ENCODE measurements around the gene ALAD.

The ALAD gene

DNA sequence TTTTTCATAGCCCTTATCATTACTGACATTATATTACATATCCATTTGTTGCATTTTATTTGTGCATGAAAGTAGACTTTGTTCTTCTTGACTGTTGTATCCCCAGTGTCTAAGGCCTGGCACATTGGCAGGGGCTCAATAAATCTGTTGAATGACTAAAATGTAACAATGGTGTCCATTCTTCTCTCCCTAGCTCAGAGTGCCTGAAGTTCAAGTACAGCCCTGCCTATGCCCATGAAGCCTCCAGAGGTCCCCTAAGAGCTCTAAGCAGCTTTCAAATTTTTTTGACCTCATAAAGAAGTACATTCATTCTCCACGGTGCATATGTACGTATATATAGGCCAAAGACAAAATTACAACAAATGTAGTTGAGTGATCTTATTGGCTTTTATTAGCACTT is 55.9 kb downstream of the ALAD start:
- DNase-seq: no peak

DNA sequence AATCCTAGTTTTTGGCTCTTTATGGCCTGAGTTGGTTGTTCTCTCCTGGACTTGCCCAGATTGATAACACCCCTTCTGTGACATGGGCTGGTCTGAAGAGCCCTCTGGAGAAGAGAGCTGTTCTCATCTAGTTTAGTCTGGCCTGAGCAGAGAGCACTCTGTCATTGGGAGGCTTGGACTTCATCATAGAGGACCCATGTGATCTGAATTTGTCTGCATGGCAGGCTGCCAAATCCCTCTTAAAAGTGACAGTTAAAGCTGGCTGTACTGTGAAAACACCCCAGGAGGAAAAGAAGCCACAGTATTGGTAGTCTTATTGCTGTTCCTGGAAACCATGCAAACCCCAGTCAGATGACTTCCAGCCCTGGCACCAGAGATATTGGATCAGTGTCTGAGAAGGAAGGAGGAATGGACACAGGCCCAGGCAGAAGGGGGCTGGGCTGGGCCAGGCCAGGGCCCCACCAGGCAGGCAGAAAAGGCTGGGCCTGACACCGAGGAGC is 57.3 kb downstream of the ALAD start:
- no peak for DNase-seq

GRCh38 chr9:113341712-113342410 is 59.2 kb downstream of the ALAD start:
- DNase-seq: no peak

DNA sequence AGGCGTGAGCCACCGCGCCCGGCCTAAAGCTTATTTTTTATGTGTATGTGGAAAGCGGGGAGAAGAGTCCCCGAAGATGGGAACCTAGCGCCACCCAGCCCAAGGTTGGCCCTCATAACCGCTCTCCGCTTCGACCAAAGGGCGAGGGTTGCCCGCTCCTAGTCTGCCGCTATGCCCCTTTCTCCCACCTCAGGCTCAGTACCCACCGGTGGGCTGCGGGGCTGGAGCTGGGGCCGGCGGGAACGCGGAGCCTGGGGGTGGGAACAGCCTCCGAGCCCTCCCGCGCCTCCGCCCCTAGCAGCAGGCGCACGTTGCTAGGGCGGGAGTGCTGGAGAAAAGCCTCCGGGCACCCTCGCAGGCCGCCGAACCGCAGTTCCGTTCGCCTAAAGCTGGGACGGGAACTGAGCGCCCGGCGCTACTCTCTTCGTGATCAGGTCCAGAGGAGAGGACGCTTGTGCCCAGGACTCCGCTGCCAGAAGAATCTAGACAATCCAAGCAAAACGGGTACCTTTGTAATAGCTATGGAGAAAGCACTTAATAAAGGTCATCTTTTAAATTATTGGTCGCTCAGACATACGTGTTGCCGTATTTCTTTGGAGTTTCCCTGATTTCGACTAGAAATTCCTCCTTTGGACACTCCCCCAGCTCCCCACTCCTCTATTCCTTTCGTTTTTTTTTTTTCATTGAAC is 60.9 kb downstream of the ALAD start, which contains the start of gene WDR31:
TSS of gene WDR31 (minus strand) at position 265 of the 689 bp plus-strand sequence. CDS start 8,253 bp downstream, outside the sequence.
- DNase-seq: peak; percentile 52

GRCh38 chr9:113337714-113338113 is 63.4 kb downstream of the ALAD start:
- DNase-seq: no peak
